Measurements from ENCODE around the gene TMSB4X.
"Not testable (repeated sequence)": the region's sequence is repeated elsewhere in the genome, so short reads cannot be mapped to it uniquely, and the experiment has no call there.

Gene TMSB4X

GRCh38 chrX:12955882-12956703 is 18.8 kb upstream of the TMSB4X start:
- DNase-seq (ENCODE audit: low spot score): peak; percentile 64

GRCh38 chrX:12956704-12957534 is 18.0 kb upstream of the TMSB4X start:
- DNase-seq (ENCODE audit: low spot score): peak; percentile 79

- no peak for DNase-seq (ENCODE audit: low spot score)
Measured at GRCh38 chrX:12958059-12958458, 16.9 kb upstream of the TMSB4X start.

GRCh38 chrX:12958461-12958860 is 16.4 kb upstream of the TMSB4X start:
- DNase-seq (ENCODE audit: low spot score): no peak

GRCh38 chrX:12961196-12961718 is 13.7 kb upstream of the TMSB4X start:
- DNase-seq (ENCODE audit: low spot score): no peak

- no peak for DNase-seq (ENCODE audit: low spot score)
Measured at GRCh38 chrX:12962041-12962504, 12.8 kb upstream of the TMSB4X start.

GRCh38 chrX:12963210-12963850 is 11.6 kb upstream of the TMSB4X start:
- DNase-seq (ENCODE audit: low spot score): not testable (repeated sequence)

- DNase-seq (ENCODE audit: low spot score): no peak
Measured at GRCh38 chrX:12965131-12965940, 9.6 kb upstream of the TMSB4X start.

- DNase-seq (ENCODE audit: low spot score): no peak
Measured at GRCh38 chrX:12966151-12966550, 8.8 kb upstream of the TMSB4X start.

GRCh38 chrX:12967711-12968465 is 7.0 kb upstream of the TMSB4X start:
- no peak for DNase-seq (ENCODE audit: low spot score)

- DNase-seq (ENCODE audit: low spot score): peak; percentile 68
Measured at GRCh38 chrX:12970691-12971202, 4.2 kb upstream of the TMSB4X start.

- DNase-seq (ENCODE audit: low spot score): peak; percentile 57
Measured at GRCh38 chrX:12971282-12972003, 3.5 kb upstream of the TMSB4X start.

- no peak for DNase-seq (ENCODE audit: low spot score)
Measured at GRCh38 chrX:12972243-12972642, 2.7 kb upstream of the TMSB4X start.

- DNase-seq (ENCODE audit: low spot score): no peak
Measured at GRCh38 chrX:12972878-12973560, 1.9 kb upstream of the TMSB4X start.

- peak; percentile 58 for DNase-seq (ENCODE audit: low spot score)
Measured at GRCh38 chrX:12973561-12974304, 1.2 kb upstream of the TMSB4X start.

- DNase-seq (ENCODE audit: low spot score): peak; percentile 63
Measured at GRCh38 chrX:12974305-12974795, 560 bp upstream of the TMSB4X start.

GRCh38 chrX:12975670-12975965 is 708 bp downstream of the TMSB4X start:
- DNase-seq (ENCODE audit: low spot score): no peak

- peak; percentile 41 for DNase-seq (ENCODE audit: low spot score)
Measured at GRCh38 chrX:12975991-12976558, 1.2 kb downstream of the TMSB4X start.
